Measurements from ENCODE around the gene AHDC1.
"Not testable (repeated sequence)": the region's sequence is repeated elsewhere in the genome, so short reads cannot be mapped to it uniquely, and the experiment has no call there.

The AHDC1 gene

DNA sequence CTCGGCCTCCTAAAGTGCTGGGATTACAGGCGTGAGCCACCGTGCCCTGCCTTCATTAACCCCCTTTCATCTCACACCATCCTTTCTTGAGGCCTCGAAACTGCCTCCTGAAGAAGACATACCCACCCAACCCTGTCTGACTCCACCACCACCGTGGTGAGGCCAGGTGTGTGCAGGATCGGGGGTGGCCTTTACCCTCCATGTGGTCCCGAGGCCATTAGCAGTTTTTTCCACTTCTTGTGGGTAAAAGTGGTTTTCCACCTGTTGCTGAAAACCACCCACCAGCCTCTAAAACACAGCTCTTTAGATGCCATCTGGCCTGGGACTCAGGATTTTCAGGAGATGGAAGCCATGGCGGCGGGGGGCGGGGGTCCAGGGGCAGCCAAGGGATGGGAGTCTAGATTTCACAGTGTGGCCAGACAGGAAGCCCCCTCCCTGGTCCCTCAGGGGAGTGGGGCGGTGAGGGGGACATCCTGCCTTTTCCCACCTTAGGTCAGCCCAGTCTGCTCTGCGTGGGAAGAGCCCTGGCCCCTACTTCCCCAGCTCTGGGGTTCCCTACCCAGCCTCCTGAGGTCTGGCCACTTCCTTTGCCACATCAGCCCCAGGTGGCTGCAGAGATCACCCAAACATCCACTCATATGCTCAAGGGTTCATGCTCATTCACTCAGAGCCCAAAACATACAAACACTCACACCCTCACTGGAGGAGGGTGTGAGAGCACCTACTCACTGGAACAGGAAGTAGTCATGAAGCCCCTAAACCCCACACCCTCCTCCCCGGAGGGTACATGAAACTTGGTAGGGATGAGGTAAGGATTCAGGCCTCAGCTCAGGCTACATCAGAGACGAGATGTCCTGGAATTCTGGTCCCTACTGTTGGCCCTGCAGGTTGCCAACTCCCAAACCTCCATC is 28.7 kb upstream of the AHDC1 start:
- no peak for DNase-seq

DNA sequence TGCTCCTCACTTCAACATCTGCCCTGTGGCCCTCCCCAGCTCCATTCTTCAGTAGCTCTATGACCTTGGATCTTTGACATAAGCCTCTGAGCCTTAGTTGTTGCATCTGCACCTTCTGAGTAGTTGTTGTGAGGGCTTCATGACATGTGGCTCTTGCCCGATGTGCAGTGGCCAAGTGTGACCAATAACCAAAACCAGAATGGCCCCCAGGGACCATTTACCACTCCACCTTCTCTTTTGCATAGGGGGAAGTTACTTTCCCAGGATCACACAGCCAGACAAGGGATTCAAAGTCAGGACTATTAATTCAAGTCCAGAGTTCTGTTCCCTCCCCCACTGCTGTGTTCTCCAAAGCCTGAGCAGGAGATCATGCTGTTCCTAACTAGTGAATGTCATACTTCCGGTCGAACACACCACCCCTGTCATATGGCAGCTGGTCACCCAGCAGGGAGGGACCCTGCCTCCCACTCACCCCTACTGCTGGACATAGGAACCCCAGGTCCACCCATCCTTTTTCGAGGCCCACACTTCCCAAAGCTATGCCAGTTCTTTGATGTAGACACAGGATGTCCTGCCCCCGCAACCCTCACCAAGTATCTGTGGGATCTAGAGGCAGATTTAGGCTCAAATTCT is 27.0 kb upstream of the AHDC1 start:
- no peak for DNase-seq

DNA sequence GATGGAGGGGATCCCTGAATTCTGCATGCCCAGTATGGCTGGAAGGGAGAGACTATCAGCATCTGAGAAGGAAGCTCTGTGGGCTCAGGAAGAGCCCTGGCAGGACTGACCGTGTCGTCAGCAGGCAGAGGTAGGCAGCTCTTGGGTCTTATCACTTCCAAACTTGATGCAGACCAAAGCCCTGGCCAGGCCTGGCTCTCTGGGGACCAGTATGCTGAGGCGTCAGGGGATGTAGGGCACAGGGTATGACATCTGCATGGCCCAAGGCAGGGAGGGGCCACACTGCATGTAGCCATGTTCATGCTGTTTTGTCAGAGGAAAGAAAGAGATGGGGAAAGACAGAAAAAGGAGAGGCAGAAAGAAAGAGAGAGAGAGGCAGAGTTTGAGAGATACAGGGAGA is 24.8 kb upstream of the AHDC1 start:
- no peak for DNase-seq

DNA sequence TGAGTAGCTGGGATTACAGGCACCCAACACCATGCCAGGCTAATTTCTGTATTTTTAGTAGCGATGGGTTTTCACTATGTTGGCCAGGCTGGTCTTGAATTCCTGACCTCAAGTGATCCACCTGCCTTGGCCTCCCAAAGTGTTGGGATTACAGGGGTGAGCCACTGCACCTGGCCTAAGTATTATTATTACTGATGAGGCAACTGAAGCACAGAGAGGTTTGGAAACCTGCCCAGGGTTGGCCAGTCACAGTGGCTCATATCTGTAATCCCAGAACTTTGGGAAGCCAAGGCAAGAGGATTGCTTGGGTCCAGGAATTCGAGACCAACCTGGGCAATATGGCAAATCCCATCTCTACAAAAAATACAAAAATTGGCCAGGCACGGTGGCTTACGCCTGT is 23.8 kb upstream of the AHDC1 start:
- not testable (repeated sequence) for DNase-seq

DNA sequence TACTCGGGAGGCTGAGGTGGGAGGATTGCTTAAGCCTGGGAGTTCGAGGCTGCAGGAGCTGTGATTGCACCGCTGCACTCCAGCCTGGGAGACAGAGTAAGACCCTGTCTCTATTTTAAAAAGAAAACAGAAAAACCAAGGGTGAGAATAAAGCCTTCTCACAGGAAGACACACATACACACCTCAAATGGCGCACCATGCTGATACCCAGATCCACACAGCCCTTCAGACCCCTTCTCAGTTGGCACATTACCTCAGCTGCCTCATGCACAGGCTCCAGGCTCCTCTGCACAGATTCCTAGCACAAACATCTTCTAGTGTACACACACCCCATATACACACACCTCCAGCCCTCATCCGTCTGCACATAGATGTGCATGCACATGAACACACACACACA is 23.1 kb upstream of the AHDC1 start:
- no peak for DNase-seq

DNA sequence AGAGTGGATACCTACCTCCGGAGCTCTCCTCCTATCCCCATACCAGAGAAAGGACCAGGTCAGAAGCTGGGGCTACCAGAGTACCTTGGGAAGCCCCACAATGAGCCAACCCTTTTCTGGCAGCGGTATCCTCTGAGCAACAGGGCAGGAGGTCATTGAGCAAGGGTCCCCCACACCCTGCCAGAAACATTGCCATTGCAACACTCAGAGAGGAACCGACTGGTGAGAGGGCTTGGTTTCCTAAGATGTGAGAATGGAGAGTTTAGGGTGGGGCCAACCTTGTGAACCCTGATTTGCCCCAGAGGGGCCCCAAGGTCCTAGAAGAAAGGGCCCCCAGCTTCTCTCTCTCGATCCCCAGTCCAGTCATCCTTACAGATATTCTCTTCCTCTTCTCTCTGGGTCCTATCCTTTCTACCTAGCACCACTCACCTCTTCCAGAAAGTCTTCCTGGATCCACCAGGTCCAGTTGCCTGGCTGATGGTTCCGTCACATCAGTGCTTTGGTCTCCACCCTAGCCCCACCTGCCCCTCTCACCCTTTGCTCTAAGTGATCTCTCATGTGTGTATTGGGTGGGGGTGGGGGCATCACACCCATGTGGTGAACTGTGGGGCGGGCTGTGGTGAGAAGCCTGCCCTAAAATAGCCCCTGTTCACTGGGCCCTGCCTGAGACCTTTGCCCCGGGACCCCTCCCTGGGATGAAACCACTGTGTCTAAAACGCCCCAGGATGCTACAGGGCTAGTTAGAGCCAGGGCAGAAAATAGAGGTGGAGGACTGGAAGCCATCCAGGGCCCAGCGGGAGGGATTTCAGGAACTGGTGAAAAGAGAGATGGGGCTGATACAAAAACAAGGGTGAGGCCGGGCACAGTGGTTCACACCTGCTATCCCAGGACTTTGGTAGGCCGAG is 22.3 kb upstream of the AHDC1 start:
- DNase-seq: no peak

DNA sequence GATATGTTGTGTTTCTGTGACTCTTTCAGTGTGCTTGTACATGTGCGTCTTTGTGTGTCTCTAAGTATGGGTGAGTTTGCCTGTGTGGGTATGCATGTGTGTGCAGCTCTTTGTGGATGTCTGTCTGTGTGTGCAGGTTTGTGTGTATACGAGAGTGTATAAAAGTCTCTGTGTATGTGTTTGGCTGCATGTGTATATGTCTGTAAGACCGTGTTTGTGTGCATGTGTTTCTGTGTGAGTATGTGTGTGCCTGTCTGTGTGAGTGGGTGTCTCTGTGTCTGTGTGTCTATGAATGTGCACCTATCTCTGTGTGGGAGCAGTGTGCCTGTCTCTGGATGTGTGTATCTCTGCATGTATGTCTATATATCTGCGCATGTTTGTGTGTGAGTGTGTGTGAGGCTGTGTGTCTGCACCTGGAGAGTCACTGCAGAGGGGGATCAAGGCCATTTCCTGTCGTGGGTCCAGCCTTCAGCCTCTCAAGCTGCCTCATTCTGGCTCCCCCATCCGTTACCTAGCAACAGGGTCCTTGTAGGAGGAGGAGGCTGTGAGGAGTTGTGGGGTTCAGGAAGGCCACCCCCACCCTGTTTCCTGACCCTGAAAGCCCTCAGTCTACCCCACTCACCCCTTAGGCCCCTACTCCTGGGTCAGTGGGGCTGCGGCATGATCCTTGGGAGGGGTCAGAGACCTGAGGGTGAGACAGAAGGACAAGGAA is 20.7 kb upstream of the AHDC1 start:
- no peak for DNase-seq

DNA sequence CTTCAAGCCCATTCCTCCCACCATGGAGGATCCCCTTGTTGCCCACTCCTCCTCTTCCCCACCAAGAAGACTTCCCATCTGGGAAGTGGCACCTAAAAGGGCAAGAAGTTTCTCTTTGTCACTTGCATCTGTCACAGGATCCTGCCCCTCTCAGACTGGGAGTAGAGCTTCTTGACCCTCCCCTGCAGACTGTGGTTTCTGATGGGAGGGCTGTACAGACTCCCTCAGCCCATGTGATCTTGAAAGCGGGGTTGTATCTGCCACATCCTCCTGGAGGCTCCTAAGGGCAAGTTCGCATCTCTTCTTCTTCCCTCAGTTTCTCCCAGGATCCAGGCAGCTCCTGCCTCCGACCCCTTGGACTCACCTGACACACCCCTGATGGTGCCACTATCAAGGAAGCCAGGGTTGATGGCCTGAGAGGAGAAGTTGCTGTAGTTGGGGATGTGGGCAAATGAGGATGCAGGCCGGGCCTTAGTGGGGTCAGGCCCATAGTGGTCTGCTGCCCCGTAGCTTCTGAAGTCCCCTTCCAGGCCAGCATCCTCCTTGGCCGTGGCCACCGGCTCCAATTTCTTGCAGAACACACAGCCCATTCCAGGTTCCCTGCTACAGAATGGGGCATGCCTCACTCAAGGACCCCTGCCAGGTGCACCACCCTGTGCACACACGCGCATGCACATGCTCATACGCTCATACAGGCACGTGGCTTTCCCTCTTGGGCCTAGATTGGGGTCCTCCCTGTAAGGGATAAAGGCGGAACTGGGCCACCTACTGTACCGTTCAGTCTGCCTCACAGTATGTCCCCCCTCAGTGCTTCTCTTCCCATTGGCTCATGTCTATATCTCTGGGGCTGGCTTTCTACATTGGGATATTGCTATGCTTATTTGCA is 19.6 kb upstream of the AHDC1 start:
- no peak for DNase-seq

DNA sequence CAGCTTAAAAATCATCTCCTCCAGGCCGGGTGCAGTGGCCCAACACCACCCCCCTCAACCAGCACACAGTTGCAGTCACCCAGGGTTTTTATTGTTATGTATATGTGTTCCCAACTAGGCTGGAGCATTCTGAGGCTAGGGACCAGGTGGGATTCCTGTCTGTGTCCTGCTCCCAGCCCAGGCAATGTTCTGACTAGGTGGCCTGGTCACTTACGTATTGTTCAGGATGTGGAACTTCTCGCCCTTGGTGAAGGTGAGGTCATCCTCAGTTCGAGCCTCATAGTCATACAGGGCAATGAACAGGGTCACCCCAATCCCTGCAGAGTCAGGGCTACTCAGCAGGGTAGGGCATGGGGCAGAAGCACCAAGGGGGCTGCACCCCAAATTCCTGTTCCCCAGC is 18.9 kb upstream of the AHDC1 start:
- DNase-seq: no peak

DNA sequence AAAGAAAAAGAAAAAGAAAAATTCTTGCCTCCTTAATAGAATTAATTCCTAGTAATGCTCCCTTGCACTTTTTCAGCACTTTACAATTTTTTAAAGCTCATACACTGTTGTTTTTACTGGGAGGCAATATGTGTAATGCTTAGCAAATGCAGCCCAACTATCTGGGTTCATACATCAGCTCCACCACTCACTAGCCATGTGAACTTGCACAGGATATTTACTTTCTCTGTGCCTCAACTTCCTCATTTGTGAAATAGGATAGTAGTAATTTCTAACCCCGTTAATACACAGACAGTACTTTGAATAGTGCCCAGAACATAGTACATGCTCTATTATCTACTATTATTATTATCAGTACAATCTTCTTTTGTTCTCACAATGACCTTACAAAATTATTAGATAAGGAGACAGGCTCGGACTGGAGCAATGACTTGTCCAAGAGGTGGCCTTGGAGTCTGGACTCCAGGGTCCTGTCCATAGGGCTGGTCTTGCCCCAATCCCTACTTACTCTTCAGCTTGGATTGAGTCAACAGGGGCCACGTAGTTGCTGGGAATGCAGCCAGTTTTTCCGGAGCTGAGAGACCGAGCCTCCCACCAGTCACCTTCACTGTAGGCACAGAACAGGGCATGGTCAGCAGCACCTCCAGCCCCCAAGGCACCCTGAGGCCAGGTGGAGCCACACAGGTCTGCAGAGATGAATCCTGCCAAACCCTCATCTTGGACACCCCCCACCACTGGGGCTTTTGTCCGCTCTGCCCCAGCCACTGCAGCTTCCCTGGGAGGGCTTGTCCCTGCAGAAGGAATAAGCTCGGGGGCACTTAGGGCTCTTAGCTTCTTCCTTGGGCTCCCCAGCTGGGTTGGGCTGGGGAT is 17.3 kb upstream of the AHDC1 start:
- no peak for DNase-seq

DNA sequence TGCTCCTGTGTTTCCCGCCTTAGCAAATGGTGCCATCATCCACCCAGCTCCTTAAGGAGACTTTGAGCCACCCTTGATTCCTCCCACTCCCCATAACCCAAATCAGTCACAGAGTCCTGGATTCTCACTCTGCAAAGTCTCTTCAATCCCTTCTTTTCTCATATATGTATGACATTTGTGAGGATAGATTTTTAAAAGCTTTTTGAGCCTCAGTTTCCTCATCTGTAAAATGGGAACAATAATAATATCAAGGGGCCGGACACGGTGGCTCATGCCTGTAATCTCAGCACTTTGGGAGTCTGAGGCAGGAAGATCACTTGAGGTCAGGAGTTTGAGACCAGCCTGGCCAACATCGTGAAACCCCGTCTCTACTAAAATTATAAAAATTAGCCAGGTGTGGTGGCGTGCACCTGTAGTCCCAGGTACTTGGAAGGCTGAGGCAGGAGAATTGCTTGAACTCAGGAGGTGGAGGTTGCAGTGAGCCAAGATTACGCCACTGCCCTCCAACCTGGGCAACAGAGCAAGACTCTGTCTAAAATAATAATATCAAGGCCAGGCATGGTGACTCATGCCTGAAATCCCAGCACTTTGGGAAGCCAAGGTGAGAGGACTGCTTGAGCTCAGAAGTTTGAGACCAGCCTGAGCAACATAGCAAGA is 16.0 kb upstream of the AHDC1 start:
- not testable (repeated sequence) for DNase-seq

DNA sequence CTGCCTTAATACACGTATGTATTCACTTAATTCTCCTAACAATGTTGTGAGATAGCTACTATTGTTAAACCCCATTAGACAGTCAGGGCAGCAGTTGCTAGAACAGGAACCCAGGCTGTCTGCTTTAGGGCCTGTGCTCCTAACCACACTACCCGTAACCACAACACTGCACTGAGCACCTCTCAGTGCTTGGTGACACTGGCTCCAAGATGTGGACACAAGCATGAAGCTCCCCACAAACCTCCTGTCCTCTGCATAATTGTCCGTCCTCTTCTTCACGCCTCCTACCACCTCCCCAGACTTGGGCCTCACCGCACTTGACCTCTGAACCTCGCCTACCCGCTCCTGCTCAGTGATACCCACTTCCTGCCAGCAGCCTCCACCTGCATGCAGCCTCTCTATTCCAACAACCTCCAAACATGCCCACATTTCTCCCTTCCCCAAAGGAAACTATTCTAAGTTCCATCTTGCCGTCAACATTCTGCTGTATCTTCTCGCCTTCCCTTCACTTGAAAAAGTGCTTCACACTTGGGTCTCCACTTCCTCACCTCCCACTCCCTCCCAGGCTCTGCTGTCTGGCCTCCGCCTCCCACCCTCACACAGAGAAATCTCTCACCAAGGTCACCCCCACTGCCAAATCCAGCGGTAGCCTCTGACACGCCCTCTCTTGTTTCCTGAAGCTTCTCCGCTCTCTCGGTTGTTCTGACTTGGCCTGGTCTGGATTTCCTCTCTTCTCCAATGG is 14.6 kb upstream of the AHDC1 start:
- no peak for DNase-seq

DNA sequence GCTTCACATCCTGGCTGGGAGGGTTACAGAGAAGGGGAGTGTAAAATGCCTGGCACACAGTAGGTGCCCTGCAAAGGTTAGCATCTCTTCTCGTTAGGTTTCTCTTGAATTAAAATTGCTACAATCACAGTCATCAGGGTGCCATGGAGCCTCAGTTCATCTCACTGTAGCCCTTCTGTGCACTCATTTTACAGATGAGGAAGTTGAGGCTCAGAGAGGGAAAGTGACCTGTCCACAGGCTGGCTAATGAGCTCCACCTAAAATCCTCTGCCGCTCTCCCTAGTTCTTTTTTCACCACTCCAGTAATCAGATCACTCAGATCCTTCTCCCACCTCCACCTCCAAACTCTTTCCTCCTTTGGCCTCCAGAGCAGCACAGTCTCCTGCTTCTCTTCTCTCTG is 13.5 kb upstream of the AHDC1 start:
- DNase-seq: no peak

DNA sequence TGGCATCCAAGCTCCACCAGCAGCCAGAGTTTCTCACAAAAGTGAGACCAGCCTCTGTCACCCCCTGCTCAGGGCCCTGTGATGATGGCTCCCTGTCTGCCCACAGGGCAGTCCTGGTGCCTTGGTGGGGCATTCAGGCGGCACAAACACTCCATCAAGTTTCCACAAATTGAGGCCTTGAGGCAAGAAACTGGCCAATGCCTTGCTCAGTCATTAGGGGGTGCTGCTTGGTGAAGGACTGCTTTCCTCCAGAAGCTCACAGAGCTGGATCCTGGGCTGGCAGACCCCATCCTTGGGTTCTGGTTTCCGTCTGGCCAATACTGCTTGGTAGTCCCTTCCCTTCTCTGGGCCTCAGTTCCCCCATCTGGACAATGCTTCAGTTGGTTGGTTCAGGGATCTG is 12.5 kb upstream of the AHDC1 start:
- DNase-seq: no peak

DNA sequence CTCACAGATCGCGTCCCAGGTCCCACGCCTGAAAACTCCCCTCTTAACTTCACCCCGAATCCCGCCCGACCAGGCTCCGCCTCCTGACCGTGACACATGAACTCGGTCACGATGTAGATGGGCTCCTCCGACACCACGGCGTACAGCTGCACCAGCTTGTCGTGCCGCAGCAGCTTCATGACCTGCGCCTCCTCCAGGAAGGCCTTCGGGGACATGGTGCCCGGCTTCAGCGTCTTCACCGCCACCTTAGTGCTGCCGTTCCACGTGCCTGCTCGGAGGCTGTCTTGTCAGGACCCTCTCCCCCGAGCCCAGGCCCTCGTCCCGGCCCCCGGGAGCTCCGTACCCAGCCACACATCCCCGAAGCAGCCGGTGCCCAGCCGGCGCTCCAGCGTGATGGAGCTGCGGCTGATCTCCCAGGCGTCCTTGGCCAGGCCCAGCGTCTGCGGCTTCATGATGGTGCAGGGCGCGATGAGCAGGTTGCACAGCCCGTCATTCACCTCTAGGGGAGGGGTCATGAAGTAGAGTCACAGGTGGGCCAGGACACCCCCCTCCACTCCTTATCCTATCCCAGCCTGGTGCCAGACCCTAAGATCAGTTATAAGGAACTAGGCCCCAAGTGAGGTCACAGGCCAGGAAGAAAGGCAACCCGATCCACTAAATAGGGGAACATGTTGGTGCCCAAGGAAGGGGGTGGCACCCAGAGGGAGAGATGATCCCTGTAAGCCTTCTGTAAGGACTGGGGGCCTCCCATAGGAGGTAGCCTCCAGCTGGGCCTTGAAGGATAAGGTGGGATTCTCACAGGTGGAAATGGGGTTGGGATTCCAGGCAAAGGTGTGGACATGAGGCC is 11.6 kb upstream of the AHDC1 start:
- no peak for DNase-seq

DNA sequence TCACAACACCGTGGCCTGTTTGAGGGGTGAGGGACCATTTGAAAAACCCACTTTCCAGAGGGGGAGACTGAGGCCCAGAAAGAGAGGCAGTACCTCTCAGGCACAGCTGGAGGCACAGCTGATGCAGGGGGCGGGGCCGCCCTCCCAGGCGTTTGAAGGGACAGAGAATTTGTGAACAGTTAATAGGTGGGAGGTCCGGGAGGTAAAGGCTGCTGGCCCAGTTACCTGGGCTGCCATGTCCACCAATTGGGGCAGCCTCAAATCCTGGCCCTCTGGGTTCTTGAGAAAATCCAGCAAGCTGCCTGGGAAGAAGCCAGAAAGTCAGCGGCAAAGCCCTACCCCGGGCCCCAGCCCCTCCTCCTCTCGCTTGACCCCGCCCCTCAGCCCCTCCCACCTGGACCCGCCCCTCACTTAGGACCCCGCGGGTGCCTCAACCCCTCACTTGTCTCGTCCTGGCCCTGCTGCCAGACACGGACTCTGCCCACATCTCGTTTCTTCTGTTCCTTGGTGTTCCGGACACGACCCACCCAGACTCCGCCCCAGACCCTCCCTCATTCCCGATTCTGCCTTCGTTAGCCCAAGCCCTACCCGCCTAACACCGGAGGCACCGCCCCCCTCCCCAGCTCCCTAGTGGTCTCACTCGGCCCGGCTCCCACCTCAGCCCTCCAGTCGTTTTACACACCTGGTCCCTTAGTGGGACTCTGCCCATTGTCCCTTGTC is 10.8 kb upstream of the AHDC1 start:
- DNase-seq: no peak

DNA sequence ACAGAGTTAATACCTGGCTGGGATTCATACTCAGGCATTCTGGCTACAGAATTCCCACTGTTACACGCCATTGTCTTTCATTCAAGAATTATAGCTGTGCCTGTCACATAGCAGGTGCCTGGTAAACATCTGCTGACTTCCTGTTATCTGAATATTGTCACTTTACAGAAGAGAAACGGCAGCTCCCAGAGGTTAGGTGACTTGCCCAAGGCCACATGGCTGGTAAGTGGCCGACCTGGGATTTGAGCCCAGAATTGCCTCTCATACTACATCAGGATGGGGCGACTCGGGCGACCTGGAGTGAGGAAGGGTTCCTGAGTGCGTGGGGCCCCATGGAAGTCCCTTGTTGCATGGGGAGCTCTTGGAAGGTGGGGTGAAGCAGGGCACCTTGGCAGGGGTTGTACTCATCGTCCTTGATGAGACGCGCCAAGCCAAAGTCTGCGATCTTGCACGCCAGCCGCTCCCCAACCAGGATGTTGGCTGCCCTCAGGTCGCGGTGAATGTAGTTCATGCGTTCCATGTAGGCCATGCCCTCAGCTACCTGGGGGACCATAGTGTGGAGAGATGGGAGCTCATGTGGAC is 10.2 kb upstream of the AHDC1 start:
- no peak for DNase-seq

Data from NCI-H2081 treated with DMSO at 0.1 percent for 48 hours (cell line).